GM12874 (cell line): ENCODE results near the gene ZIC1.

Source experiments
- CTCF ChIP-seq: IDR thresholded peaks from 2 replicates; pipeline ENCODE4 v1.5.1; 2011; ENCODE audit warnings: low read depth, mild to moderate bottlenecking, control low read depth, low read length, moderate library complexity; ENCODE audit not compliant: insufficient read depth

ZIC1 gene

GRCh38 chr3:147383617-147384016 is 25.5 kb upstream of the ZIC1 start:
- peak; percentile 15; the same call in 1 of the 2 replicates for TF ChIP-seq CTCF

- TF ChIP-seq CTCF = peak; percentile 39
These were observed 24.7 kb upstream of the ZIC1 start for GRCh38 chr3:147384210-147385058.

- TF ChIP-seq CTCF = no peak
These were observed 23.8 kb upstream of the ZIC1 start for GRCh38 chr3:147385059-147386012.

- no peak for TF ChIP-seq CTCF
These were observed 21.8 kb upstream of the ZIC1 start for GRCh38 chr3:147387291-147387884.

- no peak for TF ChIP-seq CTCF
These were observed 21.1 kb upstream of the ZIC1 start for GRCh38 chr3:147387885-147388699.

GRCh38 chr3:147388700-147389580 is 20.2 kb upstream of the ZIC1 start:
- TF ChIP-seq CTCF = no peak
